Right renal pelvis (tissue), 4 donors: ENCODE measurements around the gene ZC2HC1B. TPM values are rescaled to one million over a fixed set of nuclear protein-coding genes. Genes with fewer than 3 reads are reported as not detected.

Experiments
- DNase-seq, 4 donors: peaks; one replicate each; pipeline ENCODE4 v3.0.0-alpha.2; 2013; ENCODE audit warnings: low read depth in 4 of 4, low spot score in 3 of 4, missing footprints in 1 of 4
- polyA plus RNA-seq, 4 donors: library from polyadenylated mRNA; unstranded; fragments of 120-200 nt; gene quantifications; one replicate each; pipeline ENCODE4 v1.2.1, GENCODE V29; 2013; ENCODE audit not compliant: insufficient read length in 4 of 4

The ZC2HC1B gene
- polyA plus RNA-seq, 4 donors = 0.22 to 0.87 TPM; not detected in 2

DNA sequence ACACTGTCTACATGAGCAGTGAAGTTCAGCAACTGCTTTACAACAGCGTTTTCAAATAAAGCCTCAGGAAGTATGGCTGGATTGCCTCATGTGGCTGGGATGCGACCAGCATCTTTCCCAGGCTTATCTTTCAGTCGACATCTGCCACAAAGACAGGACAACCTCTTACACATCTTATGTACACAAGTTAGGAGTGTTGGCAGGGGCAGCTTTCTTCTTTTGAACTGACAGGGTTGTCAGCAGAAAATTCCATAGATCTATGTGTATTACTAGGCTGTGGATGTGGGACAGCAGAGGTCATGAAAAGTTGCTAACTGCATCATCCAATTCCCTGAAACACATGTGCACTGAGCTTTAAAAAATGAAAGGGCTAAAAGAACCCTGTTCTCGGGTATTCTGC lies 95.7 kb downstream of the ZC2HC1B start:
- no peak for DNase-seq

DNA sequence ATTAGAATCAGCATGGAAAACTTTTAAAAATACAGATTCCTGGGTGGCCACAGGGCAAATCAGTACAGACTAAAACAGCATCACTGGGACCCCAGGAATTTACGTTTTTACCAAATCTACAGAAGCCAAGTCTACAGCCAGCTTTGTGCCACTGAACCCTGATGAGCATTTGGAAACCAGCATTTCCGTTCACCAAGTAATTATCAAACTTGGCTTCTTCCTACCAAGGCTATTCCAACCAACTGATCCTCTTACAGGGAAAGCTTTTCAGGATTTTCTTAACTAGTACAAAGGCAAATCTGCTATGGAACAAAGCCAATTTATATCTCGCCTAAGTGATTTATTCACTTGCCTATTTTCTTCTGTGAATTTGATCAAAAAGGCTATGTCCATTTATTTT lies 96.8 kb downstream of the ZC2HC1B start:
- DNase-seq = no peak

DNA sequence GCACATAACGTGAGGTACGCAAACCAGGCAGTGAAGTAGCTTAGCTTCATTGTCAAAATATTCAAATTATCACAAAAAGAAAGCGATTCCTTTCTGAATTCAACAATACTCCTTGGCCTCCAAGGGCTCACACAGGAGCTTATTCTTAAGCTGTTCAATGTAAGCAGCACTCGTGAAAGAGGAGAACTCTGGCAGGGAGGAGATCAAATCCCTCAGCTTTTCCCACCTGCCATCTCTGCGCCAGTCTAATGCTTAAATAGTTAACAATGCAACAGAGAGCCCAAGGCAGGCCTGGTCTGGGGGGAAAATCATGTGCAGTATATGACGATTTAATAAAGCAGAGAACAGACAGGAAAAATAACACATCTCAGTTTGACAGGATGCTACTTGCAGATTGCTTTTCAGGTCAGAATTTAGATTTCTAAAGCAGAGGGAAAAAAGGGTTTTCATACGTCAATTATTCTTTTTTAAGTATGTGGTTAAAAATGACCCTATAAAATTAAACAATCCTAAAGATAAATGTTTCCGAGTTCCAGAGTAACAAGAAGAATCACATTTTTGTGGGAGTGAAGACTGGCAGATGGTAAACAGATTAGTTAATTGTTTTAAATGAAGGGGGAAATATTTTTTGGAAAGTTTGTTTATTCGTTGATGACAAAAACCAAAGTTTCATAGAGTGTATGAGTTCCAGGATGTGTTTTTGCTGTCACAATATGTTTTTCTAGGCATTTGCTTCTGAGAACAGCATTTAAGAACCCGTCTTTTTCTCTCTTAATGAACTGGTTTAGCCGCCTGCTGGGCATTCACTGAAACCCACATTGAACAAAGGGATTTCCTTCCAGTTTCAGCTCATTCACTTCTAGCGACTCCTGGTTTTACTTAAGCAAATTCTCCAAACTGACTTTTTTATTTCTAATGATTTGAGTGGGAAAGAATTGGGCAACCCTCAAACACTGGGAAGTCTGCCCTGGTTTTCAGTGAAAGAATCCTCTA lies 97.9 kb downstream of the ZC2HC1B start:
- no peak for DNase-seq

DNA sequence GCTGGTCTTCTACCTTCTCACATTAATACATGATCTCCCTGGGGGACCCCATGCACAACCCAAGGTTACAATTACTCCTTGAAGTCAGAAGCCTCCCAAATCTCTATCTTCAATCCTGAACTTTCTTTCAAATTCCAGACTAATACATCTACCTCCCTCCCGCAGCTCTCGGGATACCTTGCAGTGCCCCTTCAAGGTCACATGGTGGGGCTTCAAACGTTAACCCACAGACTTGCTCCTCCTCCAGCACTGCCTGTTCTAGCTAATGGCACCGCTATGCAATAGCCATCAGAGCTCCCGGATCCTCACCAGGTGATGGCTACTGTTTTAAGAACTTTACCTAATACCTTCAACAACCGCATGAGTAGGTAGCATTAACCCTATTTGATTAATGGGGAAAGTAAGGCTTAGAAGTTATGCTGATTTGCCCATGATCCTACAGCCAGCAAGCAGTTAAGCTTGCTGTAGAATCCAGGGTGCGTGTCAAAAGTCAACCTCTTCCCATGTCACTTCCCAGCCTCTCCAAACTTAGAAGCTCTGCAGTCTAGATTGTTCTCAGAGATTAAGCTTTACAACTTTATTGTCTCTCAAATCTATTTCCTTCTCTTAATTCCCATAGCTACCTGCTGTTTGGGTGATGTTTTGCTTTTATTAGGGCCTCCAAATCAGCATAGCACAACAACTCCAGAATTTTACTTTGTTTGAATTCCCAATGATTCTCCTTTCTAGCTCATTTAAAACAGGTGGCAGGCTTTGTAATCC lies 99.1 kb downstream of the ZC2HC1B start:
- no peak for DNase-seq

DNA sequence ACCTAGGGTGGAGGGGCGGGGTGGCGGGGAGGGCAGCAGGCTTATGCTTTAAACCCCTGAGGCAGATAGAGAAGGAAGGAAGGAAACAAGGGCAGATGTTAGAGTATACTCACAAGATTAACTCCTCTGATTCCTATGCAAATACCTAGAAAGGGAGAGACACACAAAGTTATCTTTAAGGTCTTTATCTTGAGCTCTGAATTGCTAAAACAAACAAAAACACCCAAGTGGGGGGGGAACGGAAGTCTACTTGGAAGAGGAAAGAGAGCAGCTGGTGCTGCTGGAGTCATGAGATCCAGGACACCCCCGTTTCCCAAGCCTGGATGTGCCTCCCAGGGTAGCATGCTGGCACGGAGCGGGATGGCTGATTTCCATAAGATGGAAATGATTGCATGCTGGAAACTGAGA lies 100.4 kb downstream of the ZC2HC1B start:
- DNase-seq = no peak

DNA sequence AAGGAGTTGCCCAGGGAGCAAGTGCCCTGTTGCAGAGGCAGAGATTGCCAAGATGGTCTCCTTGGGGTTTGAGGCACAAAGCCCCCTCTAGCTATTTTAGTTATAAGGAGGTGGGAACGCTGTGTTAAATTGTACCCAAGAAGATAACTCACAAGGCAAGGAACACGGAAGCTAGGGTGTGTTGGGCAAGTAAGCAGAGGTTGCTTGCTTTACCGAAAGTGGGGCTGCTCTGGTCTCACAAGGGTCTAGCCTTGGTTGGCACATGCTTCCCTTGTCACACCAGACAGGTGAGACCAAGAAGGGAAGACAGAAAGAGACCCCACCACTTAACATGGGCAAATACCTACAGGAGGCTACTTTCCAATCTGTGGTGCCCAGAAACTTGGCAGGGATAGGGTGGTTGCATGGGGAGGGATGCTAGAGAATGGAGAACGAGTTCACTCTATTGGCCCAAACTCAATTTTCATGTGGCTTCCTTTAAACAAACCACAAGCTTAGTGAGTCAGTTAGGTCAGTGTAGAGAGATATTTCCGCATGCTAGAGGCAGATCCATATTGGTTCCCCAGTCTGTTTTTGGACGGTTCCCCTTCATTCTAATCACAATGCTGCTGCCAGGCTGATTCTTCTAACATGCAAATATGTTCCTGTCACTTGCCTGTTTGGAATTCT lies 101.4 kb downstream of the ZC2HC1B start:
- DNase-seq = no peak

DNA sequence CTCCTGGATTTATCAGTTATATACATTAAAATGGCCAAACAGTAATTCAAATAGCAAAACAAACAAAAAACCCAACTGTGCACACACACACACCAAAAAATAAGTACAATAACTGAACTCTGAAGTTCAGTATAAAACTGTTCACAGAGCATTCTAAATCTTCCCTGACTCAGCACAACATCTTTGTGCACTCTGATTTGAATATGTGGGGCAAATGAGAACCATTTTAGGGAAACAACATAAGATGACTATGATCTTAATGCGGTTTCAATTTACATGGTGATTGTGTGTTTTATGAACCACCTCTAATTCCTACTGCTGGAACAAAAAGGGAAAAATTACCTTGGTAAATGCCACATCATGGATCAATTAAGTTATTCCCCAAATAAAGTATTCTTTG lies 102.0 kb downstream of the ZC2HC1B start:
- DNase-seq = no peak

DNA sequence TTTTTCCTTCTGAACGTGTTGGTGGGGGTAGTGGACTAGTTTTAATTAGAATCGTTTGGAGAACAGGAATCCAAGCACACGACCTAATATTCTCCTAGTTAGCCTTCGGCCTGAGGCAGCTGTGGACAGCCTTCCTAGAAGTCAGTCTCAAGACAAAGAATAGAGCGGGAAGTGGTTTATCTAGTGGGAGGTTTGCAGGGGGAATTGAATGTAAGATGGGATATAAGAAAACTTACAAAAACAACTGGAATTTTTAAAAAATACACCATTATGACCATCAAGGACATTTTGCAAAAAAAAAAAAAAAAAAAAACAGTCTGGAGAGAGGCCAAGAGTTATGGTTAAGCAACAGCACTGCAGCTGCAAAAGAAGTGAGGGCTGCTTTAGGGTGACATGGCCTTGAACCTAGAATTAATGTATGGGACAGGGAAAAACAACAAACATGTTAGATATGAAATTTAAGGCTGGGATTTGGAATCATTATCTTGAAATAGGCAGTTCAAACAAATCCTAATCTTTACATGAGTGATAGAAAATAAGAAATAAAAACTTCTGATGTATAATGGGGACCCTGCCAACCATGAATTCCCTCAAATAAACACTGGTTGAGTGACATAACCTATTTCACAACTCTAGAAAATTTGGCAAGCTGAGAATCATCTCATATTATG lies 103.6 kb downstream of the ZC2HC1B start:
- DNase-seq = no peak

DNA sequence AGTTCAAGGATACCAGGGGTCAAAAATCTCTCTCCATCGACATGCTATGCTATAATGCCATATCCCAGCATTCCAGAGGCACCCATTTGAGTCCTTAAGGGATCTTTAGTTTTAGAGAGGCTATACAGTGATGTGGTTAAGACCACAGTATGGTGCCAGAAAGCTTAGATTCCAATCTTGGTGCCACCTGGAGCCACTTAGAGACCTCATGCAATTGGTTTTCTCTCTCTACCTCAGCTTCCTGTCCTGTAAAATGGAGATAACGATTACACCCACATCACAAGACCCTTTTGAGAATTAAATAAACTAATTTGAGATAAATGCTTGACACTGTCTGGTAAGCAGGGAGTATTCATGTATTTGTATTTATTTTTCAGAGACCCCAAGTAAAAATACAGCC lies 104.8 kb downstream of the ZC2HC1B start:
- no peak for DNase-seq

DNA sequence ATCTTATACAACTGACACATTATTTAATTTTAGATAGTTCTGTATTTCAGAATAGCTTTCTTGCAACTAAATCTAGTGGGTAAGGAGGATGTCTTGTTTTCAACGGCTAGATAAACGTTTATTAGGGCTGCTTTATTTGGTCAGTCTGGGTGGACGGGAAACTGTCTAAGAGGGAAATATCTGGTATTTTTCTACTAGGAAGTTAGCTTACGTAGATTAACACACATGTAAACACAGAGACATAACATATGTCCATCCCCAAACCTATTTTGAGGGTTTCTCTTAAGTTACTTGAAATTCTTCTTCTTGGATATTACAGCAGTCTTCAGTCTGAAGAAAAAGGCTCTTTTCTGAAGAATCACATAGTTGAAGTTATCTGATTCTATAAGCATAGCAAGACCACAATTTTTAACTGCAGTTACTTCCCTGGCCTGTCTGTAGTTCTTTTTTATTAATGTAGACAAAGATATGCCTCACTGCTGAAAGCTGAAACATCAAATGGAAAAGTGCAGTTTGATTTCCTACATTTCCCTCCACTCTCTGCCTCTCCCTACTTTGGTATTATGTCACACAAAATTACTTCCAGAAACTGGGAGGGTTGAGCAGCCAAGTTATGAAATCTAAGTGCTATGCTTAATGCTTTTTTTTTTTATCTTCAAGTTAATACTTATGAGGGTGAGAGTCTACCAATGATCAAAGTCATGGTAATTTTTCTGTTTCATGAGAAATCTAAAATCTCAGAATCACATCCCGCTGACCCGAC lies 106.4 kb downstream of the ZC2HC1B start:
- no peak for DNase-seq

DNA sequence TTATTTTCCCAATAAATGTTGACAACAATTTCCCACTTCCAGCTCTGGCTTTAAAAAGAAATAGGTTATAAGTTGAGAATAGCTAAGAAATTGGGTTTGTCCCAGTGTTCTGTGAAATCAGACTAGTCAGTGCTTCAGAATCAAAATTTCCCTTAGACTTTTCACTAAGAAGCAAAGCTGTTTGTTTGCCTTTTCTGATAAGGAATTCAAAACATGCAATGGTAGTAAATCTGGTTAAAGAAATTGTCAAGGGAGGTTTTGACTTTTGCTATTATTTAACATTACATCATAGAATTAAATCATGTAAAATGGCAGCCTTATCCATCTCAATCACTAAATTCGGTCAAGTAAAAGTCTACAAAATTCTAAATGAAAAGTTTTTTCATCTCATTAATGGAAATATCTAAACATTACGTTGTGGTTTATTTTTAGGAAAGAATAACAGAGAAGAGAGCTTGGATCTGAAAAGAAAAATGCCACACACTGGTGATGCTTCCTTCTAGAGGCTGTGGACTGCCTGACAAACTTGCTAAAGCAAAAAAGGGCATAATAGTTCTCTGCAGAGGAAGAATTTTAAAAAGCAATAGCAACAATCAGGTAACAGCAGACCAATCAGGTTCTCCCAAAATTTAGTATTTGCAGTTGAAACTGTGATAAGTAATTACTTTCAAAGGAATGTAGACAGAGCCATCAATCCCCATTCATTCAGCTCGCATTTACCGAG lies 107.4 kb downstream of the ZC2HC1B start:
- DNase-seq = no peak

DNA sequence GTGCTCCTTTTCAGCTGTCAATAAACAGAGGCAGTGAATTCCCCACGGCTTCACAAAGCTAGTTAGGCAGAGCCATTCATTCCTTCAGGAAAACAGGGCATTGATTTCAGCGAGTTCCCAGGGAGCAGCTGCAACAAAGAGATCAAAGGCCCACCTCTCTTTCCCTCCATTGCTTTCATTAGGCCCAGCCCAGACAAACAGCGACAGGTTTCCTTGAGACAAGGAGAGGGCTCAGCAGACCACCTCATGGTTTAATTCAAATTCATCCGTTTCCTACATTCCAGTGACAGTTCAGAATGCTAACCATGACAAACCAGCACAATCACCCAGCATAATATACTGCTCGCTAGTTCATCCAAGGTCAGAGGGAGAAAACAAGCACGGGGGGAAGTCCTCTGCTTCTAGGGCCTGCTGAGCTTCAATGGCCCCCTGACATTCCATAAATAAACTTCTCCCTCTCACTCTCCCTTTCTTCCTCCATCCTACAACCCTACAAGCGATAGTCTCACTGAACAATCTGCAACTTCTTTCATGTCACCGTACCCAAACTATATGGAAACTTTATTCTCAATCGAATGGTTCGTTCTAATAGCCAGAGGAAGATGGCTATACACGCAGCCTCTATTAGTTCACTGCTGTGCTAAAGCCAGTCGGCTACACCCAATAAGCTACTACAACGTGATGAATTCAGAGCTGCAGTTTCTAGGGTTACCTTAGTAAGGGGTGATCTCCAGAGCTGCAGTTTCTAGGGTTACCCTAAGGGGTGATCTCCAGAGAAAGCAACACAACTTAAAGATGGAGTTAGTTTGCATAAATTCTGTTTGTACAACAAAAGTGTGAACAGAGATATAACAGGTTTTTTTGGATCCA lies 109.1 kb downstream of the ZC2HC1B start:
- DNase-seq = no peak

DNA sequence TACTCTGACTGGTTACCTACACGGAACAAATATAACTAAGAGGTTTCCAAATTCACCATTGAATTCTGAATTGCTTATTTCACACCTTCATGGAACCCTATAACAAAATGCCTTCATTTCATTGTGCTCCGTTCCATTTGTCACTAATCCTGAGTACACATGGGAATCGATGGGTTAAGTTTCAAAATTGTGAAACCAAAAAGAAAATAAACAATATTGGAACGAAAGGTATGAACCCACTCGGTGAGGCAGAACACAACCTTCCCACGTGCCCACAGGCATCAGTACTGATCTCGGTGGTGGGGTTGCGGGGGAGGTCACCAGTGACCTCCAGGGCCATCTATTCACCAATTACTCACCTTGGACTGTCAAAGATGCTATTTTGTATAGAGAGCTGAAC lies 109.8 kb downstream of the ZC2HC1B start:
- DNase-seq = no peak

DNA sequence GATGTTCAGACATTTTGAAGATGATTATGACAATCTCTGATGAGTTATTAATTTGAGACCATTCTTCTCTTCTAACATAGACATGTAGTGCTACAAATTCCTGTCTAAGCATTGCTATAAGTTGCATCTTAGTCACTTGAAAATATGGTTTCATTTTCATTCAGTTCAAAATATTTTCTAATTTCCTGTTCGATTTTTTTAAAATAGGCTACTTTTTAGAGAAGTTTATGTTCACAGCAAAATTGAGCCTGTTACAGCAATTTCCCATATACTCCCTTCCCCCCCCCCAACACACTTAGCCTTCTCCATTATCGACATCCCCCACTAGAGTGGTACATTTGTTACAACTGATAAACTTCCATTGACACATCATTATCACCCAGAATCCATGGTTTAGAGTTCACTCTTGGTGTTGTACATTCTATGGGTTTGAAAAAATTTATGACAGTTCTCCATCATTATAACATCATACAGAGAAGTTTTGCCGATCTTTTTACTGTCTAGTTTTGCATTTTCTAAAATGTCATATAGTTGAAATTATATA lies 112.6 kb downstream of the ZC2HC1B start:
- no peak for DNase-seq

DNA sequence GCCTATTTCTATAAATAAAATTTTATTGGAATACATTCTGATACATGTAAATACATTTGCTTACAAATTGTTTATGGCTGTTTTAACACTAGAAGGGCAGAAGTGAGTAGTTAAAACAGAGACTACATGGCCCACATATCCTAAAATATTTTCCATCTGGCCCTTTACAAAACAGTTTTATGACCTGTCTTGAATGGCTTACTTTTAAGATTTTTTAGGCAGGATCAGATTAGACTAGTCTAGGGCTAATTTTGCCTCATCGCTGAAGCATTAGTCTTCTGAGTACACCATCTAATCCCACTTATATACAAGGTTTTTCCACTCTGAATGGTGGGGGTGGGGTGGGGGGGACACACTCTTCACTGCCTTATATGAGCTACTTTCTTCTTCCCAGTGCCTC lies 116.6 kb downstream of the ZC2HC1B start:
- DNase-seq = no peak

DNA sequence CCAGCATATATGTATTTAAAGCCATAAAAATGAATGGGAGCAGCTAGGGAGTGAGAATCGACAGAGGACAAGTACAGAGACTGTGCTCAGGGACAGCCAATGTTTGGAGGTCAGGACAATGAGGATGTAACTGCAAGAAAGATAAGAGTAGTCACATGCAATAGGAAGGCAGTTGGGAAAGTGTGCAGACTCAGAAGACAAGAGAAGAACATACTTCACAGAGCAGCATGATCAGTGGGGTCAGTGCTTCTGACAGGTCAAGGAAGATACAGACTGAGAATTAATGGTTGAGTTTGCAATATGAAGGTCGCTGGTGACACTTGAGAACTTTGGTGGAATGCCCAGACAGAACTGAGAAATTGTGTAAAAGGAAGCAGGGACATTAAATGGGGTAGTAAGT lies 118.7 kb downstream of the ZC2HC1B start:
- DNase-seq = no peak

DNA sequence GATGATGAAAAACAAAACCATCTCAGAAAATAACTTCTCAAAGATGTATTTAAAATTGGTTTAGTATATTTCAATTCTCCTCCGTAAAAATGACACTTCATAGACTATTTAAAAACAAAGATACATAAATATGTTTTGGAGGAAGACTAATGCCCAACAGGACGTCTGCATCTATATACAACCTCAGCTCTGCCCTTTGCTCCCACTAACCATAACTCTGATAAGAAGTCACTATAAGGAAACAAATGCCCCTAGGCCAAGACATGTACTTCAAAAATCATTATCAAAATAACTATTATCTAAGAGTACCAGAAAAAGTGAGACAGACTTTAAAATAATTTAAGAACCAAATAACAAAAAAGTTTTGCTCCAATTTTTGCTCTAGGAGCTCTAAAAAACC lies 120.4 kb downstream of the ZC2HC1B start:
- no peak for DNase-seq

DNA sequence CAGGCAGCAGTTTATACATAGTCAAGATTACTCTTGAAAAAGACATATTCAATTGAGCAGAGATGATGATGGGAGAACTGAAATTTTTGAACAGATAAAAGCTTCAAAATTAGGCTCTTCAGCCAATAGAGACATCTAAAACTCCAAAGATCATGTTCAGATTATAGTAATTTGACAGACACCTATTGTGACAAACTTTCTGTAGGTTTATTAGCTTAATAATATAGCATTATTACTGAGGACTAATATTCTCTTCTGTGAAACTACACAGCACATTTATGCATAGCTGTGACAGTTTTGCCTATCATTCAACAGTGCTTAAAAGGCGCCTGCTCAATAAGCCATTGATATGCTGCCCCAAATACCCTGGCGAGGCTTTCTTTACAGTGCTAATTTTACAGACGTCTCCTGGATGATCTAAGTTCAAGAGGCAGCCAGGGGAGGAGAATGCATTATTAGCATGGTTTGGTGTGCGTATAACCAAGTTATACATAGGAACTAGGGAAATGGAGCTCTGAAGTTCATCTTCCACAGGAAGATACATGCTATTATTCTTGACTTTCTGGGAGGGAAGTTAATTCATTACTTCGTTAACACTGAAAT lies 122.3 kb downstream of the ZC2HC1B start:
- no peak for DNase-seq
